Astrocyte (in vitro differentiated cells and primary cell): Measurements from ENCODE around the gene CDK9. TPM values are rescaled to one million over a fixed set of nuclear protein-coding genes. Genes with fewer than 3 reads are reported as not detected.

Experiments
- DNase-seq: peaks from one replicate; pipeline ENCODE4 v3.0.0-alpha.2; 2010; ENCODE audit warnings: low read depth
- FAIRE-seq: peaks from 2 replicates; lab custom pipeline; 2011; peaks lifted over from hg19 to GRCh38; lab: Jason Lieb, UNC
- H2AFZ ChIP-seq: 2 replicates; pipeline ENCODE4 v1.6.0; 2012; ENCODE audit warnings: low read depth, low read length, inconsistent platforms
- H3K27ac ChIP-seq: 2 replicates; pipeline ENCODE4 v1.5.1; 2011; ENCODE audit warnings: low read depth, low read length, inconsistent platforms
- H3K27me3 ChIP-seq: 2 replicates; pipeline ENCODE4 v1.6.0; 2011; ENCODE audit warnings: low read length, inconsistent platforms; ENCODE audit not compliant: insufficient read depth
- H3K36me3 ChIP-seq: 2 replicates; pipeline ENCODE4 v1.5.1; 2011; ENCODE audit warnings: low read length, inconsistent platforms; ENCODE audit not compliant: insufficient read depth
- H3K4me1 ChIP-seq: 2 replicates; pipeline ENCODE4 v1.5.1; 2011; ENCODE audit warnings: low read length, inconsistent platforms; ENCODE audit not compliant: insufficient read depth
- H3K4me2 ChIP-seq: 2 replicates; pipeline ENCODE4 v1.6.0; 2012; ENCODE audit warnings: low read length, inconsistent platforms
- H3K4me3 ChIP-seq: 2 replicates; pipeline ENCODE4 v1.5.1; 2011; ENCODE audit warnings: low read depth, mild to moderate bottlenecking, low read length, inconsistent platforms; ENCODE audit not compliant: insufficient read depth
- H3K79me2 ChIP-seq: 2 replicates; pipeline ENCODE4 v1.6.0; 2012; ENCODE audit warnings: mild to moderate bottlenecking, low read length, inconsistent platforms; ENCODE audit not compliant: insufficient read depth
- H3K9ac ChIP-seq: 2 replicates; pipeline ENCODE4 v1.6.0; 2012; ENCODE audit warnings: mild to moderate bottlenecking, low read length, inconsistent platforms
- H3K9me3 ChIP-seq: 2 replicates; pipeline ENCODE4 v1.5.1; 2012; ENCODE audit warnings: low read depth, mild to moderate bottlenecking, low read length, inconsistent platforms; ENCODE audit not compliant: insufficient read depth
- H4K20me1 ChIP-seq: 2 replicates; pipeline ENCODE4 v1.6.0; 2012; ENCODE audit warnings: low read length, inconsistent platforms; ENCODE audit not compliant: insufficient read depth
- H3K27ac Mint-ChIP-seq: one replicate; pipeline ENCODE4 v1.8.0; 2021; ENCODE audit warnings: mild to moderate bottlenecking, mixed read lengths; ENCODE audit not compliant: unreplicated experiment
- H3K27me3 Mint-ChIP-seq: one replicate; pipeline ENCODE4 v1.8.0; 2021; ENCODE audit warnings: low read depth, mixed read lengths; ENCODE audit not compliant: unreplicated experiment
- H3K36me3 Mint-ChIP-seq: one replicate; pipeline ENCODE4 v1.8.0; 2021; ENCODE audit warnings: low read depth, mixed read lengths; ENCODE audit not compliant: unreplicated experiment
- H3K4me1 Mint-ChIP-seq: one replicate; pipeline ENCODE4 v1.8.0; 2021; ENCODE audit warnings: low read depth, mixed read lengths; ENCODE audit not compliant: unreplicated experiment
- H3K4me3 Mint-ChIP-seq: one replicate; pipeline ENCODE4 v1.8.0; 2021; ENCODE audit warnings: mild to moderate bottlenecking, moderate library complexity, mixed read lengths; ENCODE audit not compliant: unreplicated experiment
- H3K9me3 Mint-ChIP-seq: one replicate; pipeline ENCODE4 v1.8.0; 2021; ENCODE audit warnings: mild to moderate bottlenecking, mixed read lengths; ENCODE audit not compliant: unreplicated experiment
- EZH2 ChIP-seq: IDR thresholded peaks from 2 replicates; pipeline ENCODE4 v1.6.1; 2012; ENCODE audit warnings: mild to moderate bottlenecking, low read length, inconsistent platforms; ENCODE audit not compliant: insufficient read depth
- total RNA-seq: library from RNA; stranded (reverse); gene quantifications from 2 replicates; pipeline ENCODE4 v1.2.1, GENCODE V29; 2021
- TF ChIP-seq, protein P1 (sequence below): IDR thresholded peaks from 2 replicates; pipeline ENCODE4 v1.5.1; 2011; ENCODE audit warnings: low read depth, mild to moderate bottlenecking, inconsistent platforms, low read length, moderate library complexity; ENCODE audit not compliant: insufficient read depth

Gene CDK9
- total RNA-seq, 1 donor from 2014 or later = 71.7 TPM

DNA sequence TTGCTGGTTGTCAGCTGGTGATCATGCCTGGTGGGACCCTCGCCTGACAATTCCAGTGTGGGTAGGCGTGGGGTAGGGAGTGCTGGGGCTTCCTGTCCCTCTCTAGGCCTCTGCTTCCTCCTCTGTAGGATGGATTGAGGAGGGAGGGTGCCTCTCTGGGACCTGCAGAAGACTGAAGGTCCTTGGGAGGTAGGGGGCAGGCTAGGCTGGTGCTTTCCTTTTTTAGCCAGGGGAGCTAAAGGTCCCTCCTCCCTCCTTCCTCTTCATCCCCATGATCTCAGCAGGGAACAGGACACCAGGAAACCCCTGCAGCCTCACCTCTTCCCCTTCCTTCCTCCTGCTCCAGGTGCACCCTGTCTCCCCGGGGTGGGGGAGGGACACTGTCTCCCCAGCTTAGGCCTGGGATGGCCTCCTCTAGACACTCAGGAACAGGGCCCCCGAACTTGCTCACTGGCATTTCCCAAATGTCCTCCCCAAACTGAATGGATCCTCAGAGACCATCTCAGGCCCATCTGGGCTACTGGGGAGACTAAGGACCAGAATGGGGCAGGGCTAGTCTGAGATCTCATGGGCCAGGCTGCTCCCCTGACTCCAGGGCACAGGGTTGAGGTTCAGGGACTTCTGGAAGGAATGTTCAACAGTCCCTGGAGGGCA lies 15.8 kb upstream of the CDK9 start:
- peak overlapping the region; percentile 87 for H3K4me2 ChIP-seq
- H3K27me3 Mint-ChIP-seq = peaks cover 6% of the 10 kb centered on the region
- H3K4me1 ChIP-seq = peaks cover 25% of the 10 kb centered on the region
- no peak overlapping the region for H3K4me3 ChIP-seq
- H4K20me1 ChIP-seq = no peaks in the 10 kb centered on the region
- no peak for TF ChIP-seq EZH2
- TF ChIP-seq, protein P1, sequence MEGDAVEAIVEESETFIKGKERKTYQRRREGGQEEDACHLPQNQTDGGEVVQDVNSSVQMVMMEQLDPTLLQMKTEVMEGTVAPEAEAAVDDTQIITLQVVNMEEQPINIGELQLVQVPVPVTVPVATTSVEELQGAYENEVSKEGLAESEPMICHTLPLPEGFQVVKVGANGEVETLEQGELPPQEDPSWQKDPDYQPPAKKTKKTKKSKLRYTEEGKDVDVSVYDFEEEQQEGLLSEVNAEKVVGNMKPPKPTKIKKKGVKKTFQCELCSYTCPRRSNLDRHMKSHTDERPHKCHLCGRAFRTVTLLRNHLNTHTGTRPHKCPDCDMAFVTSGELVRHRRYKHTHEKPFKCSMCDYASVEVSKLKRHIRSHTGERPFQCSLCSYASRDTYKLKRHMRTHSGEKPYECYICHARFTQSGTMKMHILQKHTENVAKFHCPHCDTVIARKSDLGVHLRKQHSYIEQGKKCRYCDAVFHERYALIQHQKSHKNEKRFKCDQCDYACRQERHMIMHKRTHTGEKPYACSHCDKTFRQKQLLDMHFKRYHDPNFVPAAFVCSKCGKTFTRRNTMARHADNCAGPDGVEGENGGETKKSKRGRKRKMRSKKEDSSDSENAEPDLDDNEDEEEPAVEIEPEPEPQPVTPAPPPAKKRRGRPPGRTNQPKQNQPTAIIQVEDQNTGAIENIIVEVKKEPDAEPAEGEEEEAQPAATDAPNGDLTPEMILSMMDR = no peak
- peak overlapping the region; percentile 42 for H3K9ac ChIP-seq
- peaks cover 9% of the 10 kb centered on the region for H3K36me3 Mint-ChIP-seq
- H3K27ac ChIP-seq = no peak overlapping the region
- no peaks in the 10 kb centered on the region for H3K9me3 ChIP-seq
- H3K79me2 ChIP-seq = no peaks in the 10 kb centered on the region
- H3K4me1 Mint-ChIP-seq = peaks cover 20% of the 10 kb centered on the region
- H3K36me3 ChIP-seq = no peaks in the 10 kb centered on the region
- FAIRE-seq = no peak
- no peak overlapping the region for H3K27ac Mint-ChIP-seq
- H2AFZ ChIP-seq = no peak overlapping the region
- H3K4me3 Mint-ChIP-seq = peak overlapping the region; percentile 86
- peaks cover 4% of the 10 kb centered on the region for H3K9me3 Mint-ChIP-seq
- no peak for DNase-seq
- no peaks in the 10 kb centered on the region for H3K27me3 ChIP-seq

DNA sequence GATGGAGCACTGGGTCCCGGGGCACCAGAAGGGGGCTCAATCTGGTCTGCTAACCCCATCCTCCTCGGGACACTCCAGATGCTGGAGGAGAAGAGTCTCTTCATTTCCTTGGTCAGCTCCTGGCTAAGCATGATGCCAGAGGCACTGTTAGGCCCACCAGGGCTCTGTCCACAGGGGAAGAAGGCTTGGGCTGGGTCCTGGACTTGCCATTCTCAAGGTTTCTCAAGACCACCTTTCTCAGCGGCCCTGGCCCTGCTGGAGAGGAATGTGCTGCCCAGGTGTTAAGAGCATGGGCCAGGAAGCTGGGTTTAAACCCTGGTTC lies 15.3 kb upstream of the CDK9 start:
- no peak for TF ChIP-seq EZH2
- TF ChIP-seq, protein P1 = no peak
- Histone ChIP-seq H3K27ac (peak overlapping the region; percentile 33), H3K79me2 (no peaks in the 10 kb centered on the region), H3K4me2 (peak overlapping the region; percentile 87), H3K4me3 (peak overlapping the region; percentile 56), H3K9me3 (no peaks in the 10 kb centered on the region), H3K4me1 (peaks cover 25% of the 10 kb centered on the region), H4K20me1 (no peaks in the 10 kb centered on the region), H3K9ac (peak overlapping the region; percentile 42), H3K36me3 (no peaks in the 10 kb centered on the region), H2AFZ (no peak overlapping the region), H3K27me3 (no peaks in the 10 kb centered on the region)
- DNase-seq (no peak), FAIRE-seq (no peak)
- Mint-ChIP-seq H3K4me1 (peaks cover 20% of the 10 kb centered on the region), H3K4me3 (peak overlapping the region; percentile 86), H3K27ac (no peak overlapping the region), H3K36me3 (peaks cover 7% of the 10 kb centered on the region), H3K27me3 (peaks cover 6% of the 10 kb centered on the region), H3K9me3 (peaks cover 2% of the 10 kb centered on the region)

DNA sequence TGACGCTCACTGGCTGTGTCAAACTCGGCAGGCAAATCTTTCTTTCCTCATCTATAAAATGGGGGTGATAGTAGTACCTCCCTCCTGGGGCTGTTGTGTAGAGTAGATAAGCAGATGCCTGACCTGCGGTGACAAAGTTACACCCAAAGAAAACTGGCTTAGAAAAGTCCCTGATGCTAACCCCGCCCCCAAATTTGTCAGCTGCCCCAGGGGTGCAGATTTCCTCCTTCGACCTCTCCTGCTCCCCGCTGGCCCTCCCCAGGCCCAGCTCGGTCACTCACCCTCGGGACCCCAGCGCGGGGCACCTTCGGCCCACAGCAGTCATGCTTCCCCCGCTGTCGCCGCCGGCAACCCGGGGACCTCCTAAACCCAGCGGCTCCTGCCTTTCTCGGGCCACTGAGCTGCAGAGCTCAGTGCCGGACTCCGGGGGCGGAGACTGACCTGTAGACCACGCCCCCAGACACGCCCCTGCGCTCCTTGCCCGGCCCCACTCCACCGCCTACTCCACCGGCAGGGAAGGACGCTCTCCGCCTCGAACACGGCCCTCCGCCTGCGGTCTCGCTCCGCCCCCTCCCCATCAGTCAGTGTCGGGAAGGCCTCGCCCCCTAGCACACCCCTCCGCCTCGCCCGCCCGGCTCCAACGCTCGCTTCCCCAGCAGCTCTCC lies 14.8 kb upstream of the CDK9 start:
- peak overlapping the region; percentile 87 for H3K4me2 ChIP-seq
- peaks cover 20% of the 10 kb centered on the region for H3K4me1 Mint-ChIP-seq
- no peaks in the 10 kb centered on the region for H4K20me1 ChIP-seq
- peaks cover 6% of the 10 kb centered on the region for H3K27me3 Mint-ChIP-seq
- peak overlapping the region; percentile 42 for H3K9ac ChIP-seq
- H3K79me2 ChIP-seq = no peaks in the 10 kb centered on the region
- H3K4me3 ChIP-seq = peak overlapping the region; percentile 56
- H3K27ac ChIP-seq = peak overlapping the region; percentile 33
- H3K4me1 ChIP-seq = peaks cover 25% of the 10 kb centered on the region
- peaks cover 6% of the 10 kb centered on the region for H3K36me3 Mint-ChIP-seq
- DNase-seq (peak; percentile 92), FAIRE-seq (no peak)
- no peaks in the 10 kb centered on the region for H3K36me3 ChIP-seq
- no peaks in the 10 kb centered on the region for H3K27me3 ChIP-seq
- TF ChIP-seq, protein P1 = no peak
- TF ChIP-seq EZH2 = no peak
- H3K9me3 Mint-ChIP-seq = peaks cover 1% of the 10 kb centered on the region
- no peaks in the 10 kb centered on the region for H3K9me3 ChIP-seq
- H3K4me3 Mint-ChIP-seq = peak overlapping the region; percentile 86
- no peak overlapping the region for H3K27ac Mint-ChIP-seq
- H2AFZ ChIP-seq = peak overlapping the region; percentile 69
